Prostate gland (tissue), 2 donors: Measurements from ENCODE around the gene ATP5F1E.

ENCODE experiments used
- POLR2A ChIP-seq: fragments of 450-650 bp; IDR thresholded peaks from one replicate; pipeline ENCODE4 v1.6.1; 2016; ENCODE audit warnings: antibody characterized with exemption, mild to moderate bottlenecking
- POLR2AphosphoS5 ChIP-seq: sonication (generic); formaldehyde crosslinking; IDR thresholded peaks from one replicate; pipeline ENCODE4 v1.6.1; 2017; ENCODE audit warnings: antibody characterized with exemption
- TF ChIP-seq, protein P1 (sequence below), 4 experiments: fragments of 200-600 bp in 2 of 4; fragments of 450-650 bp in 2 of 4; sonication (generic) in 2 of 4; IDR thresholded peaks; 1 replicate in 3 of 4; 2 replicates in 1 of 4; pipeline ENCODE4 v1.5.1; 2016 to 2019; ENCODE audit warnings: antibody characterized with exemption in 4 of 4, mild to moderate bottlenecking in 2 of 4, moderate library complexity in 2 of 4

DNA sequence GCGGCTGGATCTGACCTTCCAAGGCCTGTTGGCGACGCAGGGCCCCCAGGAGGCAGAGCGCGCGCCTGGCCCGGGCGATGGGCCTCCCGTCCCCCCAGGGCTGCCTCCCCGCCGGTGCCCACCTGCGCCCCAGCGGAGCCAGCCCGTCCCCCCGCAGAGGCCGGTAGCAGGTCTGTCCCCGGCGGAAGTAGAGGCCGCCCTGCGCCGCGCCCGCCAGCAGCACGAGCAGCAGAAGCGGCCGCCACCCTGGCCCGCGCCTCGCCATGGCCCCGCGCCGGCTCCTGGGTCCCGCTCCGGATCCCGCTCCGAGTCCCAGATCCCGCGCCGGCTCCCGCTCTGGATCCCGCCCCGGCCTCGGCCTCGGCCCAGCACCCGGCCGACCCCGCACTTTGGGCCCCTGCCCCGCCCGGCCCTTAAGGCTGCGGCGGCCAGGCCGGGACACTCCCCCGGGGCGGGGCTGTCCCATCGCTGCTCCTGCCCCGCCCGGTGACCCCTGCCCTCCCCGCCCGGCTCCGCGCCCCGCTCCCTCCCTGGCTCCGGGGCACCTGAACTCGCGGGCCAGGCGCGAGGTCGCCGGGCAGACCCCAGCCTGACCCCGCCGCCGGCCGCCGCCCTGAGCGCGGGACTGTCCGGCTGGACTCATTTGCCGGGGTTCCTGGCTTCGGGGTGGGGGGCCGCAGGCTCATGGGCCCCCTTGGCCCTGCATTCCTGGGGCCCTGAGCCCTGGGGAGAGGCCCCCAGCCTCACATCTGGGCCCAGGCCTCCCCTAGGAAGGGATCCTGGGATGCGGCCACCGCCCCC lies 25.1 kb downstream of the ATP5F1E start, which contains the start of gene CTSZ:
- TF ChIP-seq POLR2A, result peak; percentile 36
- TF ChIP-seq, protein P1, sequence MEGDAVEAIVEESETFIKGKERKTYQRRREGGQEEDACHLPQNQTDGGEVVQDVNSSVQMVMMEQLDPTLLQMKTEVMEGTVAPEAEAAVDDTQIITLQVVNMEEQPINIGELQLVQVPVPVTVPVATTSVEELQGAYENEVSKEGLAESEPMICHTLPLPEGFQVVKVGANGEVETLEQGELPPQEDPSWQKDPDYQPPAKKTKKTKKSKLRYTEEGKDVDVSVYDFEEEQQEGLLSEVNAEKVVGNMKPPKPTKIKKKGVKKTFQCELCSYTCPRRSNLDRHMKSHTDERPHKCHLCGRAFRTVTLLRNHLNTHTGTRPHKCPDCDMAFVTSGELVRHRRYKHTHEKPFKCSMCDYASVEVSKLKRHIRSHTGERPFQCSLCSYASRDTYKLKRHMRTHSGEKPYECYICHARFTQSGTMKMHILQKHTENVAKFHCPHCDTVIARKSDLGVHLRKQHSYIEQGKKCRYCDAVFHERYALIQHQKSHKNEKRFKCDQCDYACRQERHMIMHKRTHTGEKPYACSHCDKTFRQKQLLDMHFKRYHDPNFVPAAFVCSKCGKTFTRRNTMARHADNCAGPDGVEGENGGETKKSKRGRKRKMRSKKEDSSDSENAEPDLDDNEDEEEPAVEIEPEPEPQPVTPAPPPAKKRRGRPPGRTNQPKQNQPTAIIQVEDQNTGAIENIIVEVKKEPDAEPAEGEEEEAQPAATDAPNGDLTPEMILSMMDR (IDR thresholded peaks at IDR 0.05), result no peak
- TF ChIP-seq POLR2AphosphoS5, result no peak
